NCI-H226 (cell line): ENCODE data around the gene ZFYVE27.

Source experiments
- DNase-seq: peaks from one replicate; pipeline ENCODE4 v3.0.0-alpha.2; 2015

Gene ZFYVE27

GRCh38 chr10:97795886-97796285 is 59.0 kb downstream of the ZFYVE27 start:
- no peak for DNase-seq

GRCh38 chr10:97796651-97797050 is 59.7 kb downstream of the ZFYVE27 start:
- no peak for DNase-seq

DNA sequence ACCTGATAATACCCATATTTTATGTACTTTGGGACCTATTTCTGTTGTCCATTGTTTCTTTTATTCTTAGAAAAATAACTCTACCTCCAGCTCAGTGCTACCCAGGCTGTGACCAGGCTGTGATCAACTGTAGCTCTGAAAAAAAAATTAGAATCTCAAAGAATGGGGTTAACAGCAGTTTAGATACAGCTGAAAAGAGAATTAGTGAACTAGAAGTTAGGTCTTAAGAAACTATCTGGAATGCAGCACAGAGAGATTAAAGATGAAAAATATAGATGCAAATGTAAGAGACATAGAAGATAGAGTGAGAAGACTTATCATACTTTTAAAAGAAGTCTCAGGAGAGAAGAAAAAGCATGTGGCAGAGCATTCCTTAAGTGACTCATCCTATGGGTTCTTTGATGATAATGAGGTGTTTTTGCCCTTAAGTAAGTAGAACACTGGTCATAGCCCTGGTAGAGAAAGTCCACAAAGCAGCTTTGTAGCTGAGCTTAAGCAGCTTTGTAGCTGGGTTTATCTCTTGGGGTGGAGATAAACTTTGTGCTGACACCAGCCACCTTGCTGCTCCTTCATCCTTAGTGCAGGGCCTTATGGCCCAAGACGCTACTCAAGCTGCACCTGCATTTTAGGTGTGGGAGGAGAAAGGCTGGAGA is 62.2 kb downstream of the ZFYVE27 start:
- DNase-seq: no peak

DNA sequence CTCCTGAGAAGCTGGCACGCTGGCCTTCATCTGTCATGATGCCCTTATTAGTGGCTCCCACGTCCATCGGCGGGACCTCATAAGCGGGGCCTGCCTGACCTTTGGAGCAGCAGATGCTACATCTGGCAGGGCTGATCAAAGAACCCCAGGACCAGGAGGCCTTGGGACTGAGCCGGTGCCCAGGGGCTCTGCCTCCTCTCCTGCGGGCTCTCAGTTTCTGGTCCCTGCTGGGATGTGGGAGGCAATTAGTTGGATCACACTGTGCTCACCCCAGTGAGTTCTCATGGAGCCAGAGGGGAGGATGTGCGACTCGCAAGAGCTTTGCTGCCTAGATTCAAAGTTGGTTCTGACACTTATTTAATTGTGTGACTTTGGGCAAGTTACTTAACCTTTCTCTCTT is 63.5 kb downstream of the ZFYVE27 start:
- DNase-seq: no peak

GRCh38 chr10:97801422-97801821 is 64.5 kb downstream of the ZFYVE27 start:
- no peak for DNase-seq

GRCh38 chr10:97805096-97805884 is 68.4 kb downstream of the ZFYVE27 start:
- DNase-seq: no peak

DNA sequence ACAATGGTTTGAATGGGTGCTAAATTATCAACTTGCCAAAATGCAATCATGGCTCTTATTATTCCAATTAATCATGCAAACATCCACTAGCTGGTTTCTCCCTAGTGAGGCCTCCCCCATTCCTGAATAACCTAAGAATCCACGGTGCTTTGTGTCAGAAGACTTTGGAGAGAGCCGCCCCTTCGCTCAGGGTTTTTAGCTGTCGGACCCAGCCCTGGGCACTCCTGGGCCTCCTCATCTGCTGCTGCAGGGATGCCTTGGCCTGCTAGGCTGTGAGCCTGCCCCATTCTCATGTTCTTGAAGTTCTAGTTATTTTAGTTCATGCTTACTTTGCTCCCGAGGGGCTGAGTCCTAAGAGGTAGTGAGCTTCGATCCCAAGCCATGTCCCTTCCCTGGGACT is 69.0 kb downstream of the ZFYVE27 start:
- no peak for DNase-seq

DNA sequence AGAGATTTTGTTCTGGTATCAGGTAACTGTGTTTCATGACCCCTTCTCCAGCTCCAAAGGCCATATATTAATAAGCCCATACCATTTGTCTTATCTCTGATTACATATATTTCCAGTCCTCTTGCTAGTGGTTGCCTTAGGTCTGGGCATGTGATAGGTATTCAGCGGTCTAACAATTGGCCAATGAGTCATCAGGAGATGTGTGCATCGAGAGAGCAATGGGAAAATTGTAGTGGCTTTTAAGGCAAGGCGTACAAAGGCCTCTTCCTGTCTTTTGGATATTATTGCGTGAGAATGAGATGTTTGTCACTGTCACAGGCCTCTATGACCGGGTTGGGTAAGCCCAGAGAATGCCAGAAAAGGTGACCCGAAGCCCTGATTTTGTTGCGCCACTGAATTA is 73.5 kb downstream of the ZFYVE27 start:
- DNase-seq: peak; percentile 16
